ENCODE data around the gene BICD1.
"Not testable (repeated sequence)": the region's sequence is repeated elsewhere in the genome, so short reads cannot be mapped to it uniquely, and the experiment has no call there.

Gene BICD1

GRCh38 chr12:32146074-32146873 lies 39.6 kb downstream of the BICD1 start:
- DNase-seq (ENCODE audit: low read depth) = no peak

- no peak for DNase-seq (ENCODE audit: low read depth)
Observed at GRCh38 chr12:32148372-32148771, 41.7 kb downstream of the BICD1 start.

GRCh38 chr12:32149489-32149888 lies 42.8 kb downstream of the BICD1 start:
- no peak for DNase-seq (ENCODE audit: low read depth)

- DNase-seq (ENCODE audit: low read depth) = no peak
Observed at GRCh38 chr12:32151086-32151485, 44.4 kb downstream of the BICD1 start.

- DNase-seq (ENCODE audit: low read depth) = no peak
Observed at GRCh38 chr12:32151552-32151951, 44.9 kb downstream of the BICD1 start.

- no peak for DNase-seq (ENCODE audit: low read depth)
Observed at GRCh38 chr12:32155041-32155440, 48.4 kb downstream of the BICD1 start.

GRCh38 chr12:32155961-32156529 lies 49.4 kb downstream of the BICD1 start:
- DNase-seq (ENCODE audit: low read depth) = no peak

GRCh38 chr12:32158525-32158924 lies 51.9 kb downstream of the BICD1 start:
- DNase-seq (ENCODE audit: low read depth) = no peak

- no peak for DNase-seq (ENCODE audit: low read depth)
Observed at GRCh38 chr12:32159381-32159780, 52.7 kb downstream of the BICD1 start.

GRCh38 chr12:32159925-32160324 lies 53.3 kb downstream of the BICD1 start:
- DNase-seq (ENCODE audit: low read depth) = no peak

GRCh38 chr12:32161058-32161457 lies 54.4 kb downstream of the BICD1 start:
- DNase-seq (ENCODE audit: low read depth) = no peak

- DNase-seq (ENCODE audit: low read depth) = no peak
Observed at GRCh38 chr12:32163596-32163995, 56.9 kb downstream of the BICD1 start.

GRCh38 chr12:32166510-32166909 lies 59.9 kb downstream of the BICD1 start:
- no peak for DNase-seq (ENCODE audit: low read depth)

GRCh38 chr12:32170437-32170998 lies 63.9 kb downstream of the BICD1 start:
- DNase-seq (ENCODE audit: low read depth) = no peak

GRCh38 chr12:32171211-32171610 lies 64.6 kb downstream of the BICD1 start:
- DNase-seq (ENCODE audit: low read depth) = no peak

- no peak for DNase-seq (ENCODE audit: low read depth)
Observed at GRCh38 chr12:32176606-32177005, 70.0 kb downstream of the BICD1 start.

GRCh38 chr12:32178341-32179010 lies 71.8 kb downstream of the BICD1 start:
- DNase-seq (ENCODE audit: low read depth) = no peak

GRCh38 chr12:32179011-32179395 lies 72.4 kb downstream of the BICD1 start:
- no peak for DNase-seq (ENCODE audit: low read depth)

GRCh38 chr12:32181498-32182175 lies 75.0 kb downstream of the BICD1 start:
- DNase-seq (ENCODE audit: low read depth) = no peak

GRCh38 chr12:32183650-32184049 lies 77.0 kb downstream of the BICD1 start:
- no peak for DNase-seq (ENCODE audit: low read depth)

GRCh38 chr12:32187127-32187526 lies 80.5 kb downstream of the BICD1 start:
- not testable (repeated sequence) for DNase-seq (ENCODE audit: low read depth)

- DNase-seq (ENCODE audit: low read depth) = no peak
Observed at GRCh38 chr12:32191445-32191844, 84.8 kb downstream of the BICD1 start.
